ENCODE data around the gene TRAIP.

The TRAIP gene

GRCh38 chr3:49883998-49884397 lies 27.6 kb upstream of the TRAIP start:
- no peaks in the 10 kb centered on the region for H3K4me1 ChIP-seq (ENCODE audit: insufficient read depth, low read length, poor library complexity, severe bottlenecking)
- no peaks in the 10 kb centered on the region for H4K20me1 ChIP-seq (ENCODE audit: insufficient read depth, low read length, poor library complexity, severe bottlenecking)
- H3K9me3 ChIP-seq (ENCODE audit: insufficient read depth, low read depth, low read length) = no peaks in the 10 kb centered on the region
- no peak overlapping the region for H2AFZ ChIP-seq (ENCODE audit: low read length)
- TF ChIP-seq EZH2phosphoT487 (IDR thresholded peaks at IDR 0.05; ENCODE audit: borderline replicate concordance) (no peak), CTCF (conservative IDR thresholded peaks at IDR 0.05; ENCODE audit: low read length) (no peak)
- no peak overlapping the region for H3K9ac ChIP-seq (ENCODE audit: low read depth, low read length, poor library complexity, severe bottlenecking)
- H3K4me2 ChIP-seq (ENCODE audit: low read depth, low read length, poor library complexity, severe bottlenecking) = no peak overlapping the region
- H3K4me3 ChIP-seq (ENCODE audit: low read length, poor library complexity, severe bottlenecking) = no peak overlapping the region
- H3K27me3 ChIP-seq (ENCODE audit: insufficient read depth, low read length, poor library complexity, severe bottlenecking) = no peaks in the 10 kb centered on the region
- no peaks in the 10 kb centered on the region for H3K9me2 ChIP-seq (replicated peaks; ENCODE audit: low read depth, low read length)
- H3K79me2 ChIP-seq (ENCODE audit: insufficient read depth, low read length) = no peaks in the 10 kb centered on the region
- H3K36me3 ChIP-seq (ENCODE audit: insufficient read depth, low read length) = no peaks in the 10 kb centered on the region
- H3F3A ChIP-seq (ENCODE audit: low read depth) = no peaks in the 10 kb centered on the region

- H3K9ac ChIP-seq (ENCODE audit: low read depth, low read length, poor library complexity, severe bottlenecking) = no peak overlapping the region
- TF ChIP-seq CTCF (conservative IDR thresholded peaks at IDR 0.05; ENCODE audit: low read length) (no peak), EZH2phosphoT487 (IDR thresholded peaks at IDR 0.05; ENCODE audit: borderline replicate concordance) (no peak)
- no peaks in the 10 kb centered on the region for H3K79me2 ChIP-seq (ENCODE audit: insufficient read depth, low read length)
- H3K9me3 ChIP-seq (ENCODE audit: insufficient read depth, low read depth, low read length) = no peaks in the 10 kb centered on the region
- H3F3A ChIP-seq (ENCODE audit: low read depth) = no peaks in the 10 kb centered on the region
- no peak overlapping the region for H3K4me2 ChIP-seq (ENCODE audit: low read depth, low read length, poor library complexity, severe bottlenecking)
- no peak overlapping the region for H3K4me3 ChIP-seq (ENCODE audit: low read length, poor library complexity, severe bottlenecking)
- H3K4me1 ChIP-seq (ENCODE audit: insufficient read depth, low read length, poor library complexity, severe bottlenecking) = no peaks in the 10 kb centered on the region
- H3K36me3 ChIP-seq (ENCODE audit: insufficient read depth, low read length) = no peaks in the 10 kb centered on the region
- no peaks in the 10 kb centered on the region for H3K27me3 ChIP-seq (ENCODE audit: insufficient read depth, low read length, poor library complexity, severe bottlenecking)
- no peaks in the 10 kb centered on the region for H3K9me2 ChIP-seq (replicated peaks; ENCODE audit: low read depth, low read length)
- no peaks in the 10 kb centered on the region for H4K20me1 ChIP-seq (ENCODE audit: insufficient read depth, low read length, poor library complexity, severe bottlenecking)
- H2AFZ ChIP-seq (ENCODE audit: low read length) = no peak overlapping the region
These were observed 25.8 kb upstream of the TRAIP start for GRCh38 chr3:49882166-49882565.

GRCh38 chr3:49880581-49881315 lies 24.4 kb upstream of the TRAIP start:
- H4K20me1 ChIP-seq (ENCODE audit: insufficient read depth, low read length, poor library complexity, severe bottlenecking) = no peaks in the 10 kb centered on the region
- H3K79me2 ChIP-seq (ENCODE audit: insufficient read depth, low read length) = no peaks in the 10 kb centered on the region
- H3K9me3 ChIP-seq (ENCODE audit: insufficient read depth, low read depth, low read length) = no peaks in the 10 kb centered on the region
- no peaks in the 10 kb centered on the region for H3F3A ChIP-seq (ENCODE audit: low read depth)
- no peak overlapping the region for H2AFZ ChIP-seq (ENCODE audit: low read length)
- TF ChIP-seq EZH2phosphoT487 (IDR thresholded peaks at IDR 0.05; ENCODE audit: borderline replicate concordance) (no peak), CTCF (conservative IDR thresholded peaks at IDR 0.05; ENCODE audit: low read length) (no peak)
- no peaks in the 10 kb centered on the region for H3K36me3 ChIP-seq (ENCODE audit: insufficient read depth, low read length)
- no peak overlapping the region for H3K4me3 ChIP-seq (ENCODE audit: low read length, poor library complexity, severe bottlenecking)
- no peaks in the 10 kb centered on the region for H3K4me1 ChIP-seq (ENCODE audit: insufficient read depth, low read length, poor library complexity, severe bottlenecking)
- H3K9me2 ChIP-seq (replicated peaks; ENCODE audit: low read depth, low read length) = no peaks in the 10 kb centered on the region
- H3K4me2 ChIP-seq (ENCODE audit: low read depth, low read length, poor library complexity, severe bottlenecking) = no peak overlapping the region
- no peaks in the 10 kb centered on the region for H3K27me3 ChIP-seq (ENCODE audit: insufficient read depth, low read length, poor library complexity, severe bottlenecking)
- H3K9ac ChIP-seq (ENCODE audit: low read depth, low read length, poor library complexity, severe bottlenecking) = no peak overlapping the region
